Measurements from ENCODE around the gene MAP3K5. TPM values are rescaled to one million over a fixed set of nuclear protein-coding genes. Genes with fewer than 3 reads are reported as not detected.
A peak's percentile ranks its signal among the peaks of the same experiment; 100 is the strongest.

MAP3K5 gene
- total and polyA plus RNA-seq, 7 donors: 7.4 to 17.8 (median 9.4) TPM

GRCh38 chr6:136582711-136583471, 209.4 kb downstream of the MAP3K5 start:
- no peak for DNase-seq
- Histone ChIP-seq H3K4me3 (no peak overlapping the region), H3K9me3 (no peaks in the 10 kb centered on the region), H3K27ac (peak overlapping the region; percentile 24 to 64 (median 48)), H3K27me3 (no peaks in the 10 kb centered on the region), H3K4me1 (peaks cover 0 to 12% (median 5%) of the 10 kb centered on the region in 4 donors), H3K36me3 (peaks cover 0 to 16% (median 0%) of the 10 kb centered on the region in 4 donors)
- intact Hi-C loops (cut with DNase I): loop anchor here (1.0 kb wide), 1 partner anchor 208 kb away; no protein-coding TSS in a partner anchor
- TF ChIP-seq EP300 (IDR thresholded peaks at IDR 0.05) (no peak), CTCF (IDR thresholded peaks at IDR 0.05) (peak; percentile 35 to 54 (median 42)), POLR2A (IDR thresholded peaks at IDR 0.05) (no peak), POLR2AphosphoS5 (IDR thresholded peaks at IDR 0.05) (peak in 3 of 4 donors; percentile 8 to 43 (median 36))
- WGBS, 2 donors: 31 to 37% methylated on average over 3 of the region's 3 CpGs

- TF ChIP-seq POLR2AphosphoS5 (IDR thresholded peaks at IDR 0.05) (no peak), CTCF (IDR thresholded peaks at IDR 0.05) (no peak), EP300 (IDR thresholded peaks at IDR 0.05) (no peak), POLR2A (IDR thresholded peaks at IDR 0.05) (no peak)
- Histone ChIP-seq H3K27me3 (no peaks in the 10 kb centered on the region), H3K4me3 (no peak overlapping the region), H3K4me1 (peaks cover 0 to 6% (median 0%) of the 10 kb centered on the region in 4 donors), H3K36me3 (peaks cover 0 to 16% (median 0%) of the 10 kb centered on the region in 4 donors), H3K27ac (no peak overlapping the region), H3K9me3 (no peaks in the 10 kb centered on the region)
- intact Hi-C loops (cut with DNase I): no loop called here
- no peak for DNase-seq
- WGBS, 2 donors: 91 to 92% methylated on average over 2 of the region's 2 CpGs
These were observed 212.5 kb downstream of the MAP3K5 start for GRCh38 chr6:136579800-136580199.

- Histone ChIP-seq H3K4me3 (no peak overlapping the region), H3K4me1 (no peaks in the 10 kb centered on the region), H3K27me3 (no peaks in the 10 kb centered on the region), H3K36me3 (peaks cover 0 to 16% (median 0%) of the 10 kb centered on the region in 4 donors), H3K27ac (no peak overlapping the region), H3K9me3 (no peaks in the 10 kb centered on the region)
- no peak for TF ChIP-seq CTCF (IDR thresholded peaks at IDR 0.05)
- TF ChIP-seq POLR2AphosphoS5 (IDR thresholded peaks at IDR 0.05): no peak
- no peak for TF ChIP-seq POLR2A (IDR thresholded peaks at IDR 0.05)
- no peak for TF ChIP-seq EP300 (IDR thresholded peaks at IDR 0.05)
- no peak for DNase-seq
- WGBS, 2 donors: 88 to 89% methylated on average over 6 of the region's 6 CpGs
- intact Hi-C loops (cut with DNase I): no loop called here
These were observed 215.5 kb downstream of the MAP3K5 start for GRCh38 chr6:136576821-136577220.

GRCh38 chr6:136571496-136571895, 220.8 kb downstream of the MAP3K5 start:
- no peaks in the 10 kb centered on the region for H3K4me1 ChIP-seq
- TF ChIP-seq POLR2A (IDR thresholded peaks at IDR 0.05) (no peak), POLR2AphosphoS5 (IDR thresholded peaks at IDR 0.05) (no peak), EP300 (IDR thresholded peaks at IDR 0.05) (no peak), CTCF (IDR thresholded peaks at IDR 0.05) (no peak)
- H3K36me3 ChIP-seq: peaks cover 0 to 5% (median 0%) of the 10 kb centered on the region in 4 donors

More at GRCh38 chr6:136571496-136571895, 220.8 kb downstream of the MAP3K5 start:
- no peak for DNase-seq
- Histone ChIP-seq H3K27ac (no peak overlapping the region), H3K27me3 (no peaks in the 10 kb centered on the region), H3K9me3 (no peaks in the 10 kb centered on the region), H3K4me3 (no peak overlapping the region)
- intact Hi-C loops (cut with DNase I): no loop called here

Measured in sigmoid colon (tissue), 7 donors.